Measurements from ENCODE around the gene CCDC33.

The CCDC33 gene

GRCh38 chr15:74229686-74230085 is 6.4 kb upstream of the CCDC33 start:
- no peak for DNase-seq (ENCODE audit: low read depth)

- no peak for DNase-seq (ENCODE audit: low read depth)
Observed at GRCh38 chr15:74231475-74231874, 4.7 kb upstream of the CCDC33 start.

GRCh38 chr15:74233373-74233772 is 2.8 kb upstream of the CCDC33 start:
- DNase-seq (ENCODE audit: low read depth): no peak

GRCh38 chr15:74233851-74234597 is 2.1 kb upstream of the CCDC33 start:
- no peak for DNase-seq (ENCODE audit: low read depth)

- no peak for DNase-seq (ENCODE audit: low read depth)
Observed at GRCh38 chr15:74234598-74234875, 1.6 kb upstream of the CCDC33 start.

GRCh38 chr15:74239051-74239705 is 3.1 kb downstream of the CCDC33 start:
- no peak for DNase-seq (ENCODE audit: low read depth)

- peak; percentile 22 for DNase-seq (ENCODE audit: low read depth)
Observed at GRCh38 chr15:74240002-74240568, 4.0 kb downstream of the CCDC33 start.

GRCh38 chr15:74240897-74241614 is 4.9 kb downstream of the CCDC33 start:
- DNase-seq (ENCODE audit: low read depth): no peak

- DNase-seq (ENCODE audit: low read depth): no peak
Observed at GRCh38 chr15:74242441-74243185, 6.5 kb downstream of the CCDC33 start.

- DNase-seq (ENCODE audit: low read depth): no peak
Observed at GRCh38 chr15:74243431-74243830, 7.3 kb downstream of the CCDC33 start.

- no peak for DNase-seq (ENCODE audit: low read depth)
Observed at GRCh38 chr15:74244822-74245341, 8.8 kb downstream of the CCDC33 start.

- no peak for DNase-seq (ENCODE audit: low read depth)
Observed at GRCh38 chr15:74245342-74245931, 9.3 kb downstream of the CCDC33 start.

- no peak for DNase-seq (ENCODE audit: low read depth)
Observed at GRCh38 chr15:74250266-74250665, 14.1 kb downstream of the CCDC33 start.

GRCh38 chr15:74251131-74251811 is 15.1 kb downstream of the CCDC33 start:
- no peak for DNase-seq (ENCODE audit: low read depth)

- DNase-seq (ENCODE audit: low read depth): no peak
Observed at GRCh38 chr15:74252291-74252690, 16.2 kb downstream of the CCDC33 start.

GRCh38 chr15:74252721-74253120 is 16.6 kb downstream of the CCDC33 start:
- DNase-seq (ENCODE audit: low read depth): no peak

- DNase-seq (ENCODE audit: low read depth): no peak
Observed at GRCh38 chr15:74253211-74253921, 17.2 kb downstream of the CCDC33 start.

- DNase-seq (ENCODE audit: low read depth): no peak
Observed at GRCh38 chr15:74257105-74257504, 21.0 kb downstream of the CCDC33 start.

GRCh38 chr15:74257623-74258022 is 21.5 kb downstream of the CCDC33 start:
- DNase-seq (ENCODE audit: low read depth): no peak

All from HS-5 (cell line).